OCI-LY3 (cell line): ENCODE results near the gene PLK4.
"Not testable (repeated sequence)": the region's sequence is repeated elsewhere in the genome, so short reads cannot be mapped to it uniquely, and the experiment has no call there.

Experiments
- H2AFZ ChIP-seq: fragments of 200-600, 300-600 bp; shearing (Covaris generic); 2 replicates; pipeline ENCODE4 v1.6.0; 2014; ENCODE audit warnings: antibody characterized with exemption, low read depth, low read length
- H3K27ac ChIP-seq: fragments of 200-600, 300-600 bp; sonication (generic); 2 replicates; pipeline ENCODE4 v1.5.1; 2014; ENCODE audit warnings: mild to moderate bottlenecking, low read length, moderate library complexity, mixed read lengths
- H3K27me3 ChIP-seq: fragments of 200-600, 300-600 bp; sonication (generic); 2 replicates; pipeline ENCODE4 v1.6.1; 2014; ENCODE audit warnings: low read depth, low read length, mixed read lengths
- H3K36me3 ChIP-seq: fragments of 200-600, 300-600 bp; sonication (generic); replicated peaks from 2 replicates; pipeline ENCODE3; 2014; ENCODE audit warnings: low read depth, low read length, mixed read lengths
- H3K4me1 ChIP-seq: fragments of 300-600, 200-600 bp; sonication (generic); 2 replicates; pipeline ENCODE4 v1.6.1; 2014; ENCODE audit warnings: low read length, mixed read lengths
- H3K4me2 ChIP-seq: fragments of 200-600, 300-600 bp; sonication (generic); 2 replicates; pipeline ENCODE4 v1.6.1; 2014; ENCODE audit warnings: low read length, mixed read lengths
- H3K4me3 ChIP-seq: fragments of 300-600, 200-600 bp; sonication (generic); 2 replicates; pipeline ENCODE4 v1.5.1; 2014; ENCODE audit warnings: antibody characterized with exemption, mild to moderate bottlenecking, low read length, moderate library complexity
- H3K79me2 ChIP-seq: fragments of 300-600, 200-600 bp; shearing (Covaris generic); 2 replicates; pipeline ENCODE4 v1.6.1; 2014; ENCODE audit warnings: mild to moderate bottlenecking, low read length, mixed read lengths
- H3K9ac ChIP-seq: fragments of 300-600, 200-600 bp; shearing (Covaris generic); 2 replicates; pipeline ENCODE4 v1.6.0; 2014; ENCODE audit warnings: mild to moderate bottlenecking, low read length, moderate library complexity
- H3K9me3 ChIP-seq: fragments of 200-600, 300-600 bp; shearing (Covaris generic); 2 replicates; pipeline ENCODE4 v1.6.1; 2014; ENCODE audit warnings: low read length, mixed read lengths; ENCODE audit not compliant: insufficient read depth
- H4K20me1 ChIP-seq: fragments of 200-600, 300-600 bp; sonication (generic); 2 replicates; pipeline ENCODE4 v1.6.1; 2016; ENCODE audit warnings: low read length, mixed read lengths; ENCODE audit not compliant: insufficient read depth
- EZH2phosphoT487 ChIP-seq: fragments of 200-600 bp; shearing (Covaris generic); IDR thresholded peaks from 2 replicates; pipeline ENCODE4 v1.6.1; 2018; ENCODE audit warnings: antibody characterized with exemption, mixed run types, low read depth
- TF ChIP-seq, protein P1 (sequence below): fragments of 200-600, 300-600 bp; sonication (generic); IDR thresholded peaks from 2 replicates; pipeline ENCODE4 v1.5.1; 2014; ENCODE audit warnings: antibody characterized with exemption, low read length, low read depth

Gene PLK4

GRCh38 chr4:127930175-127930574, 49.5 kb downstream of the PLK4 start:
- Histone ChIP-seq H3K79me2 (no peaks in the 10 kb centered on the region), H3K9ac (no peak overlapping the region), H3K4me2 (no peak overlapping the region), H4K20me1 (no peaks in the 10 kb centered on the region), H2AFZ (no peak overlapping the region), H3K4me1 (no peaks in the 10 kb centered on the region), H3K27ac (no peak overlapping the region), H3K4me3 (no peak overlapping the region), H3K27me3 (no peaks in the 10 kb centered on the region), H3K36me3 (no peaks in the 10 kb centered on the region), H3K9me3 (no peaks in the 10 kb centered on the region)
- no peak for TF ChIP-seq EZH2phosphoT487
- TF ChIP-seq, protein P1, sequence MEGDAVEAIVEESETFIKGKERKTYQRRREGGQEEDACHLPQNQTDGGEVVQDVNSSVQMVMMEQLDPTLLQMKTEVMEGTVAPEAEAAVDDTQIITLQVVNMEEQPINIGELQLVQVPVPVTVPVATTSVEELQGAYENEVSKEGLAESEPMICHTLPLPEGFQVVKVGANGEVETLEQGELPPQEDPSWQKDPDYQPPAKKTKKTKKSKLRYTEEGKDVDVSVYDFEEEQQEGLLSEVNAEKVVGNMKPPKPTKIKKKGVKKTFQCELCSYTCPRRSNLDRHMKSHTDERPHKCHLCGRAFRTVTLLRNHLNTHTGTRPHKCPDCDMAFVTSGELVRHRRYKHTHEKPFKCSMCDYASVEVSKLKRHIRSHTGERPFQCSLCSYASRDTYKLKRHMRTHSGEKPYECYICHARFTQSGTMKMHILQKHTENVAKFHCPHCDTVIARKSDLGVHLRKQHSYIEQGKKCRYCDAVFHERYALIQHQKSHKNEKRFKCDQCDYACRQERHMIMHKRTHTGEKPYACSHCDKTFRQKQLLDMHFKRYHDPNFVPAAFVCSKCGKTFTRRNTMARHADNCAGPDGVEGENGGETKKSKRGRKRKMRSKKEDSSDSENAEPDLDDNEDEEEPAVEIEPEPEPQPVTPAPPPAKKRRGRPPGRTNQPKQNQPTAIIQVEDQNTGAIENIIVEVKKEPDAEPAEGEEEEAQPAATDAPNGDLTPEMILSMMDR, result no peak

- not testable (repeated sequence) for H3K27ac ChIP-seq, H2AFZ ChIP-seq, H3K4me1 ChIP-seq, H3K4me3 ChIP-seq, H3K9me3 ChIP-seq, H3K4me2 ChIP-seq, H3K27me3 ChIP-seq, H4K20me1 ChIP-seq, H3K9ac ChIP-seq, H3K79me2 ChIP-seq, H3K36me3 ChIP-seq
Measured at GRCh38 chr4:127931836-127932235, 51.1 kb downstream of the PLK4 start.

GRCh38 chr4:127936974-127937373, 56.3 kb downstream of the PLK4 start:
- TF ChIP-seq, protein P1, result no peak
- no peak for TF ChIP-seq EZH2phosphoT487
- H3K9ac ChIP-seq, result no peak overlapping the region
- H3K36me3 ChIP-seq, result peaks cover 8% of the 10 kb centered on the region
- H3K4me2 ChIP-seq, result no peak overlapping the region
- H3K79me2 ChIP-seq, result no peaks in the 10 kb centered on the region
- H3K4me1 ChIP-seq, result no peaks in the 10 kb centered on the region
- no peak overlapping the region for H2AFZ ChIP-seq
- H3K9me3 ChIP-seq, result no peaks in the 10 kb centered on the region
- H4K20me1 ChIP-seq, result no peaks in the 10 kb centered on the region
- H3K4me3 ChIP-seq, result no peak overlapping the region
- no peak overlapping the region for H3K27ac ChIP-seq
- no peaks in the 10 kb centered on the region for H3K27me3 ChIP-seq
